Astrocyte of the cerebellum (primary cell): Measurements from ENCODE around the gene HEXIM2.
A peak's percentile ranks its signal among the peaks of the same experiment; 100 is the strongest.

ENCODE experiments used
- DNase-seq: peaks from one replicate; pipeline ENCODE4 v3.0.0-alpha.2; 2011; ENCODE audit warnings: low read depth
- H3K4me3 ChIP-seq: 2 replicates; pipeline ENCODE4 v1.5.1; 2011; ENCODE audit warnings: mild to moderate bottlenecking, low read depth, low read length, moderate library complexity
- CTCF ChIP-seq: IDR thresholded peaks from 2 replicates; pipeline ENCODE4 v1.5.1; 2012; ENCODE audit warnings: low read length, low read depth, moderate library complexity, mild to moderate bottlenecking; ENCODE audit errors: missing control alignments
- in situ Hi-C: cut with HindIII; loops from 2 replicates; pipeline ENCODE4 v1.10.0; 2017; ENCODE audit warnings: low sequenced_read_pairs

HEXIM2 gene

DNA sequence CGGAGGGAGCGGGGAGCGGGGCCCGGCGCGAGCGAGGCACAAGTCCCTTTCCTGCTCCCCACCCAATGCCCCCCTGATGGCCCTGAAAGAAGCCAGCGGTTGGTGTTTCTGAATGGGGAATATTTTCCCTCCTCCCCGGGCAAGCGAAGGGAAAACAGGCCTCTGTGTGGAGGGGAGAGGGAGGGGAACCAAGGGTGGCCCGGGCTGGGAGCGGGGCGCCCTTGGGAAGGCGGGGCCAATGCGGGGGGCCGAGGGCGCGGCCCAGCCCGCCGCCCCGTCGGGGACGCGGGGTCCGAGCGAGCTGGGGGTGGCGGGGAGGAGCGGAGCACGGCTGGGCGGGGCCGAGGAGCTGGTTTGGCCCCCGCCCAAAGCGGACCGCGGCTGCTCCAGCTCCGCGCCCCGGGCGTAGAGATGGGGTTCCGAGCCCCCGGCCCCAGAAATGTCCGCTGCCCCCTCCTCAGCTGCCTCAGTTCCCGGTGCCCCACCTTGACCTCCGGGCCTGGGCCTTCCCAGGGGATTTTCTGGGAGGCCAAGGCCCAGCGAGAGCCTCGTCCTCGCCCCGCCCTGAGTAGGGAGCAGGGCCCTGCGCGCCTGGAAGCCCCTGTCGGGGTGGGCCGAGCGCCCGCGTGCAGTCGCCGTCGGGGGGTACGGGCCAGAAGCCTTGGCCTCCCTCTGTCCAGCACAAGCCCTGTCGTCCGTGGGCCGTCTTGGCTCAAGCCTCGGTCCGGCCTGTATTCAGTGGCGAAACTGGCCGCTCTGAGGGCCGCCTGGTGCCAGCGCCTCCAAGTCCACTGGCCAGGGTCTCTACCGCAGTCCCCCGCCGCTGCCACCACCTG is 17.3 kb upstream of the HEXIM2 start:
- no peak for DNase-seq
- peak overlapping the region; percentile 16 for H3K4me3 ChIP-seq
- in situ Hi-C loops = no loop called here
- no peak for TF ChIP-seq CTCF

- DNase-seq = no peak
- no peak for TF ChIP-seq CTCF
- no peak overlapping the region for H3K4me3 ChIP-seq
- in situ Hi-C loops = no loop called here
Observed at GRCh38 chr17:45145035-45145389, 16.7 kb upstream of the HEXIM2 start.

DNA sequence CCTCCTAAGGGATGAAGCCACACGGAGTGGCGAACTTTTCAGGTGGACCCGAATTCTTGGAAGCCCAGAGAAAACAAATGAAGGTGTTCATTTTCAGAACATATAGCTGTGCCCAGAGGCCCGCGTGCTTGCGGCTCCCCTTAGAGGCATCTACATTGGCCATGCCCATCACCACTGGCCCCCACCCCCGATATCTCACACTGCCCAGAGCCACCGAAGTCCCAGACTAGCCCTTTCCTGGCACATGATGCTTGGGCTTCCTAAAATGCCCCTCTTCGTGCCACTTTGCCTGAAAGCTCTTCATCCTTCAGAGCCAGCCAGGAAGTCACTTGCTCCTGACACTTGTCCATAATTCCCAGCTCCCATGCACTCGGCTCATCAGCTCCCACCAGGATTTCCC is 15.5 kb upstream of the HEXIM2 start:
- no peak for DNase-seq
- in situ Hi-C loops = no loop called here
- no peak overlapping the region for H3K4me3 ChIP-seq
- TF ChIP-seq CTCF = no peak

DNA sequence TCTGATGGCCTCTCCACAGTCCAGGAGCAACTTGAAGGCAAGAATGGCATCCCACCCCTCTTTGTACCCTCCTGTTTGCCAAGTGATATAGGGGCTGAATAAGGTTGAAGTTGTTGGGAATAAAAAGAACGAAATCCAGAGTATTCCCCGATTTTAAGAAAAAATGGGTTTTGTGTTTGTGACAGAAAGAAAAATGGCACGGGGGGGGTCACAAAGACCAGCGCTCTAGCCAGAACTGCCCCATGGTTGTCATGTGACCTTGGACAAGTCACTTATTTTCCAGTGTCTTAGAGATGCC is 15.1 kb upstream of the HEXIM2 start:
- no peak for DNase-seq
- in situ Hi-C loops = no loop called here
- no peak overlapping the region for H3K4me3 ChIP-seq
- no peak for TF ChIP-seq CTCF

- in situ Hi-C loops = no loop called here
- no peak for DNase-seq
- no peak for TF ChIP-seq CTCF
Observed at GRCh38 chr17:45146890-45147580, 14.6 kb upstream of the HEXIM2 start.

GRCh38 chr17:45147581-45148182 is 14.0 kb upstream of the HEXIM2 start:
- H3K4me3 ChIP-seq = peak overlapping the region; percentile 78
- DNase-seq = peak; percentile 93
- no peak for TF ChIP-seq CTCF
- in situ Hi-C loops = no loop called here

More at GRCh38 chr17:45146890-45147580, 14.6 kb upstream of the HEXIM2 start:
- H3K4me3 ChIP-seq = peak overlapping the region; percentile 78
